NCI-H2107 treated with DMSO at 0.1 percent for 48 hours (cell line): ENCODE data around the gene ACSF3.

ENCODE experiments used
- DNase-seq: peaks from one replicate; lab custom pipeline; 2025; ENCODE audit not compliant: unreplicated experiment; lab: John Stamatoyannopoulos, UW

The ACSF3 gene

GRCh38 chr16:89094252-89094879 lies 714 bp downstream of the ACSF3 start:
- peak; percentile 13 for DNase-seq

GRCh38 chr16:89094880-89095258 lies 1.2 kb downstream of the ACSF3 start:
- DNase-seq = no peak

GRCh38 chr16:89095491-89095951 lies 1.9 kb downstream of the ACSF3 start:
- peak; percentile 91 for DNase-seq

- DNase-seq = no peak
These were observed 2.5 kb downstream of the ACSF3 start for GRCh38 chr16:89096042-89096717.

GRCh38 chr16:89096768-89097391 lies 3.2 kb downstream of the ACSF3 start:
- DNase-seq = no peak

- DNase-seq = no peak
These were observed 3.7 kb downstream of the ACSF3 start for GRCh38 chr16:89097392-89097772.

- no peak for DNase-seq
These were observed 5.2 kb downstream of the ACSF3 start for GRCh38 chr16:89098767-89099430.

GRCh38 chr16:89099905-89100304 lies 6.3 kb downstream of the ACSF3 start:
- DNase-seq = no peak

GRCh38 chr16:89100601-89101302 lies 7.1 kb downstream of the ACSF3 start:
- DNase-seq = no peak

GRCh38 chr16:89101303-89102040 lies 7.8 kb downstream of the ACSF3 start:
- no peak for DNase-seq

GRCh38 chr16:89102041-89102471 lies 8.4 kb downstream of the ACSF3 start:
- DNase-seq = peak; percentile 67

- no peak for DNase-seq
These were observed 8.9 kb downstream of the ACSF3 start for GRCh38 chr16:89102481-89103073.

GRCh38 chr16:89103156-89103555 lies 9.5 kb downstream of the ACSF3 start:
- DNase-seq = no peak

GRCh38 chr16:89103781-89104180 lies 10.1 kb downstream of the ACSF3 start:
- no peak for DNase-seq

- DNase-seq = no peak
These were observed 10.7 kb downstream of the ACSF3 start for GRCh38 chr16:89104303-89104702.

- DNase-seq = no peak
These were observed 11.4 kb downstream of the ACSF3 start for GRCh38 chr16:89104930-89105571.

GRCh38 chr16:89105599-89106151 lies 12.0 kb downstream of the ACSF3 start:
- DNase-seq = no peak

GRCh38 chr16:89106533-89107202 lies 13.0 kb downstream of the ACSF3 start:
- no peak for DNase-seq

GRCh38 chr16:89107203-89107582 lies 13.5 kb downstream of the ACSF3 start:
- no peak for DNase-seq
